GM19463 (cell line): ENCODE results near the gene NR2C2.

Experiments
- ATAC-seq: cut with Tn5 transposase; IDR thresholded peaks from one replicate; pipeline ENCODE4 v1.9.1; 2021; ENCODE audit warnings: mild to moderate bottlenecking, moderate library complexity; ENCODE audit not compliant: unreplicated experiment

The NR2C2 gene

GRCh38 chr3:14921034-14921616 is 26.3 kb upstream of the NR2C2 start:
- ATAC-seq, result no peak

- ATAC-seq, result no peak
Observed at GRCh38 chr3:14921811-14922705, 25.3 kb upstream of the NR2C2 start.

- ATAC-seq, result no peak
Observed at GRCh38 chr3:14922863-14923262, 24.5 kb upstream of the NR2C2 start.

GRCh38 chr3:14923476-14923875 is 23.9 kb upstream of the NR2C2 start:
- no peak for ATAC-seq

- ATAC-seq, result no peak
Observed at GRCh38 chr3:14925729-14926591, 21.4 kb upstream of the NR2C2 start.

GRCh38 chr3:14926592-14926991 is 20.8 kb upstream of the NR2C2 start:
- no peak for ATAC-seq

- ATAC-seq, result no peak
Observed at GRCh38 chr3:14927308-14927707, 20.1 kb upstream of the NR2C2 start.

GRCh38 chr3:14929310-14930074 is 17.9 kb upstream of the NR2C2 start:
- no peak for ATAC-seq

- no peak for ATAC-seq
Observed at GRCh38 chr3:14933820-14934425, 13.5 kb upstream of the NR2C2 start.

GRCh38 chr3:14935592-14936345 is 11.6 kb upstream of the NR2C2 start:
- no peak for ATAC-seq

- ATAC-seq, result no peak
Observed at GRCh38 chr3:14938954-14939353, 8.4 kb upstream of the NR2C2 start.

- no peak for ATAC-seq
Observed at GRCh38 chr3:14941871-14942270, 5.5 kb upstream of the NR2C2 start.

GRCh38 chr3:14943042-14943441 is 4.3 kb upstream of the NR2C2 start:
- peak; percentile 20 for ATAC-seq

GRCh38 chr3:14946236-14946635 is 1.1 kb upstream of the NR2C2 start:
- ATAC-seq, result no peak

- ATAC-seq, result no peak
Observed at GRCh38 chr3:14946739-14947099, 664 bp upstream of the NR2C2 start.

GRCh38 chr3:14947886-14948608 is 664 bp downstream of the NR2C2 start:
- ATAC-seq, result peak; percentile 83

- no peak for ATAC-seq
Observed at GRCh38 chr3:14948609-14949038, 1.2 kb downstream of the NR2C2 start.

GRCh38 chr3:14949126-14949525 is 1.7 kb downstream of the NR2C2 start:
- no peak for ATAC-seq

- ATAC-seq, result no peak
Observed at GRCh38 chr3:14950274-14950673, 2.9 kb downstream of the NR2C2 start.
